HUES48 (cell line): ENCODE measurements around the gene FBF1.
"Not testable (repeated sequence)": the region's sequence is repeated elsewhere in the genome, so short reads cannot be mapped to it uniquely, and the experiment has no call there.

Experiments
- H3K27ac ChIP-seq: one replicate; pipeline ENCODE4 v1.7.0; 2013; ENCODE audit warnings: low read depth, low read length, inconsistent platforms
- H3K27me3 ChIP-seq: 2 replicates; pipeline ENCODE4 v1.6.1; 2013; ENCODE audit warnings: mild to moderate bottlenecking, low read length; ENCODE audit not compliant: control insufficient read depth, insufficient read depth
- H3K36me3 ChIP-seq: 2 replicates; pipeline ENCODE4 v1.6.1; 2013; ENCODE audit warnings: low read length; ENCODE audit not compliant: control insufficient read depth, insufficient read depth
- H3K4me1 ChIP-seq: 2 replicates; pipeline ENCODE4 v1.6.1; 2013; ENCODE audit warnings: mild to moderate bottlenecking, low read length; ENCODE audit not compliant: control insufficient read depth, insufficient read depth
- H3K4me3 ChIP-seq: 2 replicates; pipeline ENCODE4 v1.5.1; 2013; ENCODE audit warnings: mild to moderate bottlenecking, low read depth, low read length
- H3K9ac ChIP-seq: 2 replicates; pipeline ENCODE4 v1.6.1; 2013; ENCODE audit warnings: mild to moderate bottlenecking, low read depth, low read length, moderate library complexity
- H3K9me3 ChIP-seq: 2 replicates; pipeline ENCODE4 v1.6.1; 2013; ENCODE audit warnings: low read length; ENCODE audit not compliant: control insufficient read depth, insufficient read depth

FBF1 gene

GRCh38 chr17:75893305-75894048 is 47.4 kb downstream of the FBF1 start:
- Histone ChIP-seq H3K27ac (no peak overlapping the region), H3K36me3 (peaks cover 39% of the 10 kb centered on the region), H3K9me3 (no peaks in the 10 kb centered on the region), H3K4me3 (no peak overlapping the region), H3K9ac (no peak overlapping the region), H3K4me1 (peaks cover 19% of the 10 kb centered on the region), H3K27me3 (no peaks in the 10 kb centered on the region)

GRCh38 chr17:75892556-75893224 is 48.2 kb downstream of the FBF1 start:
- H3K27ac ChIP-seq = no peak overlapping the region
- H3K4me3 ChIP-seq = no peak overlapping the region
- H3K4me1 ChIP-seq = peaks cover 19% of the 10 kb centered on the region
- H3K27me3 ChIP-seq = no peaks in the 10 kb centered on the region
- no peaks in the 10 kb centered on the region for H3K9me3 ChIP-seq
- peaks cover 36% of the 10 kb centered on the region for H3K36me3 ChIP-seq
- no peak overlapping the region for H3K9ac ChIP-seq

GRCh38 chr17:75891605-75892555 is 49.0 kb downstream of the FBF1 start:
- H3K4me3 ChIP-seq = no peak overlapping the region

GRCh38 chr17:75891022-75891604 is 49.7 kb downstream of the FBF1 start:
- H3K27ac ChIP-seq = no peak overlapping the region
- H3K4me3 ChIP-seq = no peak overlapping the region
- H3K9me3 ChIP-seq = no peaks in the 10 kb centered on the region
- no peaks in the 10 kb centered on the region for H3K27me3 ChIP-seq
- peaks cover 15% of the 10 kb centered on the region for H3K4me1 ChIP-seq
- no peak overlapping the region for H3K9ac ChIP-seq
- H3K36me3 ChIP-seq = peaks cover 36% of the 10 kb centered on the region

More at GRCh38 chr17:75891605-75892555, 49.0 kb downstream of the FBF1 start:
- Histone ChIP-seq H3K9me3 (no peaks in the 10 kb centered on the region), H3K27me3 (no peaks in the 10 kb centered on the region), H3K9ac (no peak overlapping the region), H3K4me1 (peaks cover 15% of the 10 kb centered on the region), H3K36me3 (peaks cover 36% of the 10 kb centered on the region), H3K27ac (no peak overlapping the region)

- Histone ChIP-seq H3K4me1 (peaks cover 5% of the 10 kb centered on the region; the same call in 1 of the 2 replicates), H3K4me3 (no peak overlapping the region), H3K27me3 (no peaks in the 10 kb centered on the region), H3K36me3 (peaks cover 36% of the 10 kb centered on the region), H3K9me3 (no peaks in the 10 kb centered on the region), H3K9ac (no peak overlapping the region), H3K27ac (no peak overlapping the region)
These were observed 51.4 kb downstream of the FBF1 start for GRCh38 chr17:75889454-75889853.

- peaks cover 36% of the 10 kb centered on the region for H3K36me3 ChIP-seq
- no peaks in the 10 kb centered on the region for H3K9me3 ChIP-seq
- H3K27ac ChIP-seq = no peak overlapping the region
- no peak overlapping the region for H3K4me3 ChIP-seq
- H3K4me1 ChIP-seq = no peaks in the 10 kb centered on the region
- no peak overlapping the region for H3K9ac ChIP-seq
- no peaks in the 10 kb centered on the region for H3K27me3 ChIP-seq
These were observed 52.4 kb downstream of the FBF1 start for GRCh38 chr17:75888484-75888883.

GRCh38 chr17:75885860-75886259 is 55.0 kb downstream of the FBF1 start:
- peaks cover 16% of the 10 kb centered on the region for H3K36me3 ChIP-seq
- not testable (repeated sequence) for H3K4me3 ChIP-seq, H3K4me1 ChIP-seq, H3K9ac ChIP-seq, H3K9me3 ChIP-seq, H3K27me3 ChIP-seq, H3K27ac ChIP-seq

GRCh38 chr17:75885431-75885830 is 55.4 kb downstream of the FBF1 start:
- Histone ChIP-seq H3K9me3 (no peaks in the 10 kb centered on the region), H3K4me1 (no peaks in the 10 kb centered on the region), H3K27ac (no peak overlapping the region), H3K27me3 (no peaks in the 10 kb centered on the region), H3K9ac (no peak overlapping the region), H3K4me3 (no peak overlapping the region), H3K36me3 (peaks cover 12% of the 10 kb centered on the region)

GRCh38 chr17:75881678-75882454 is 59.0 kb downstream of the FBF1 start:
- Histone ChIP-seq H3K4me1 (peaks cover under 1% of the 10 kb centered on the region; the same call in 1 of the 2 replicates), H3K9ac (no peak overlapping the region), H3K9me3 (no peaks in the 10 kb centered on the region), H3K27ac (no peak overlapping the region), H3K36me3 (no peaks in the 10 kb centered on the region), H3K4me3 (no peak overlapping the region), H3K27me3 (peaks cover 26% of the 10 kb centered on the region)

GRCh38 chr17:75880266-75880665 is 60.6 kb downstream of the FBF1 start:
- Histone ChIP-seq H3K9me3 (no peaks in the 10 kb centered on the region), H3K27me3 (peaks cover 29% of the 10 kb centered on the region), H3K27ac (no peak overlapping the region), H3K4me1 (peaks cover 11% of the 10 kb centered on the region; the same call in 1 of the 2 replicates), H3K4me3 (no peak overlapping the region), H3K36me3 (no peaks in the 10 kb centered on the region), H3K9ac (no peak overlapping the region)
